GM23248 (cell line): ENCODE data around the gene EFCAB13. TPM values are rescaled to one million over a fixed set of nuclear protein-coding genes. Genes with fewer than 3 reads are reported as not detected.

ENCODE experiments used
- DNase-seq: peaks from one replicate; pipeline ENCODE4 v3.0.0-alpha.2; 2015
- H2AFZ ChIP-seq: fragments of 200-600 bp; sonication (generic); 2 replicates; pipeline ENCODE4 v1.6.1; 2016; ENCODE audit warnings: antibody characterized with exemption
- H3F3A ChIP-seq: fragments of 200-600 bp; sonication (generic); 2 replicates; pipeline ENCODE4 v1.6.1; 2016; ENCODE audit warnings: mild to moderate bottlenecking, antibody characterized with exemption, mixed run types; ENCODE audit not compliant: insufficient read depth
- H3K27ac ChIP-seq: fragments of 200-600 bp; sonication (generic); 2 replicates; pipeline ENCODE4 v1.5.1; 2016; ENCODE audit warnings: mild to moderate bottlenecking
- H3K27me3 ChIP-seq: fragments of 200-600 bp; sonication (generic); replicated peaks from 2 replicates; pipeline ENCODE4 v1.6.1; 2016; ENCODE audit warnings: mild to moderate bottlenecking; ENCODE audit not compliant: insufficient read depth
- H3K36me3 ChIP-seq: fragments of 200-600 bp; sonication (generic); 2 replicates; pipeline ENCODE4 v1.6.1; 2016; ENCODE audit warnings: low read depth, mild to moderate bottlenecking
- H3K4me1 ChIP-seq: fragments of 200-600 bp; sonication (generic); 2 replicates; pipeline ENCODE4 v1.6.1; 2016; ENCODE audit warnings: mild to moderate bottlenecking; ENCODE audit not compliant: insufficient read depth
- H3K4me2 ChIP-seq: fragments of 200-600 bp; sonication (generic); one replicate; pipeline ENCODE4 v1.6.1; 2016; ENCODE audit warnings: mild to moderate bottlenecking; ENCODE audit not compliant: unreplicated experiment
- H3K4me3 ChIP-seq: fragments of 200-600 bp; sonication (generic); 2 replicates; pipeline ENCODE4 v1.5.1; 2016; ENCODE audit warnings: mild to moderate bottlenecking
- H3K79me2 ChIP-seq: fragments of 200-600 bp; sonication (generic); 2 replicates; pipeline ENCODE4 v1.6.1; 2016; ENCODE audit warnings: mild to moderate bottlenecking; ENCODE audit not compliant: insufficient read depth
- H3K9ac ChIP-seq: fragments of 200-600 bp; sonication (generic); 2 replicates; pipeline ENCODE4 v1.6.1; 2016; ENCODE audit warnings: mild to moderate bottlenecking
- H3K9me2 ChIP-seq: fragments of 200-600 bp; sonication (generic); 2 replicates; pipeline ENCODE4 v1.6.1; 2016; ENCODE audit warnings: mixed run types, mild to moderate bottlenecking, moderate library complexity; ENCODE audit not compliant: insufficient read depth
- H3K9me3 ChIP-seq: fragments of 200-600 bp; sonication (generic); one replicate; pipeline ENCODE4 v1.6.1; 2017; ENCODE audit warnings: low read depth
- H4K20me1 ChIP-seq: fragments of 200-600 bp; sonication (generic); 2 replicates; pipeline ENCODE4 v1.6.0; 2016; ENCODE audit not compliant: insufficient read depth
- EZH2 ChIP-seq: fragments of 200-600 bp; sonication (generic); IDR thresholded peaks from 2 replicates; pipeline ENCODE4 v1.6.1; 2018; ENCODE audit warnings: antibody characterized with exemption, mild to moderate bottlenecking; ENCODE audit not compliant: insufficient read depth, poor library complexity, severe bottlenecking
- EZH2phosphoT487 ChIP-seq: fragments of 200-600 bp; sonication (generic); IDR thresholded peaks from 2 replicates; pipeline ENCODE4 v1.6.1; 2018; ENCODE audit warnings: antibody characterized with exemption, moderate library complexity, mild to moderate bottlenecking, low read depth; ENCODE audit not compliant: insufficient read depth
- WGBS, 2 experiments: methylation state at CpG; one replicate each; pipeline ENCODE4 v1.1.6; 2015 to 2017; ENCODE audit warnings: low lambda C conversion rate in 2 of 2, low coverage in 1 of 2; ENCODE audit errors: missing lambda C conversion rate in 2 of 2; 5-methylcytosine and 5-hydroxymethylcytosine counted together
- in situ Hi-C: fragments of 300-500 bp; cut with MboI; formaldehyde crosslinking; loops from 2 replicates; pipeline ENCODE4 v1.15.0; 2020
- polyA plus RNA-seq: library from polyadenylated mRNA; unstranded; fragments of >200 nt; fragmentation: Nextera tagmentation; extraction: Ambion mirVana; gene quantifications from 2 replicates; pipeline ENCODE4 v1.2.1, GENCODE V29; 2016
- total RNA-seq: library from RNA; depleted of rRNA; stranded (reverse); fragments of >200 nt; shearing (Covaris generic); gene quantifications from 2 replicates; pipeline ENCODE4 v1.2.3, GENCODE V29; 2014

Gene EFCAB13
- total and polyA plus RNA-seq, 2 experiments from 2014 or later, result 0.98 to 1.4 TPM

DNA sequence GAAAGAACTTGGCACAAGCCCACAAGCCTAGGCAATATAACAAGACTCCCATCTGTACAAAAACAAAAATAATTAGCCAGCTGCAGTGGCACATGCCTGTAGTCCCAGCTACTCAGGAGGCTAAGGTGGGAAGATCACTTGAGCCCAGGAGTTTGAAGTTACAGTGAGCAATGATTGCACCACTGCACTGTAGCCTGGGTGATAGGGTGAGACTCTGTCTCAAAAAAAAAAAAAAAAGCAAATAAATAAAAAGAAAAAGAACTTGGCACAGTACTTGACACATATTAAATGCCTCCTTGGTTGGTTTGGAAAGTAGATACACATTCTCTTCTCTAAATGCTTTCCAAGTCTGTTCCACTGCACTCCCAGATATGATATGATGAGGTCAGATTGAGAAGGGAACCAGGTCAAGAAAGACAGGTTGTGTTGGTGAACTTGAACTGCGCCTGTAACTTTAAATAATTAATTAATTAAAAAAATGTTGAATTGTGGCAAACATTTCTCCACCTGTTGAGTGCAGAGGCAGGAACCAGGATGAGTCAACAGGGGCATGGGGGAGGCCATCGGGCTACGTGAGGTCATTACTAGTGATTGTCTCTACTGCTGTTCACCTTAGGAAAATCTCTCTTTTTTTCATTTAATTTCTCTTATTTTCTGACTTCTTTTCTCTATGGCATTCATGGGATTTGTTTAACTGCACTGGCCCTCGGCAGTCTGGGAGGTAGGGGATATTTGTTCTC, 25.9 kb upstream of the EFCAB13 start:
- DNase-seq, result no peak

DNA sequence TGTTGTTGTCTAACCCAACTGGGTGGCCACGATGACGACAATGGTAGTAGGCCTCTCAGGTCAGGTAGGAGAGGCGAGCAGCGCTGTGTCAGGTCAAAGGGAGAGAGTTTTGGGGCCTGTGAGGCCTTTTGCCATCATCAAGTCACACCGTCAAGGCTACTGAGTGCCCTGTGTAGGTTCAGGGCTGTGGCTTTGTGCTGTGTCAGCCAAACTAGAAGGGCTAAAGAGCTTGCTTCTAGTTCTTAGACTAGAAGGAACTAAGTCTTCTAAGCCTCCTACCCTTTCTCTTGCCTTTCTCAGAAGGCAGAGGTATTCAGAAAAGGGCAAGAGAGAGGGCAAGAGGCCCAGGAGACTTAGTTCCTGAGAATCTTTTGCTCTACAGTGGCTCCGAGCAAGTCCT, 25.0 kb upstream of the EFCAB13 start:
- Histone ChIP-seq H3K36me3 (no peaks in the 10 kb centered on the region), H3F3A (no peaks in the 10 kb centered on the region), H3K9me2 (no peaks in the 10 kb centered on the region), H3K4me2 (no peak overlapping the region), H4K20me1 (no peaks in the 10 kb centered on the region), H3K9ac (no peak overlapping the region), H2AFZ (no peak overlapping the region), H3K4me3 (no peak overlapping the region), H3K9me3 (peaks cover 3% of the 10 kb centered on the region), H3K4me1 (peaks cover 10% of the 10 kb centered on the region; the same call in 1 of the 2 replicates), H3K27ac (no peak overlapping the region), H3K27me3 (no peaks in the 10 kb centered on the region), H3K79me2 (no peaks in the 10 kb centered on the region)
- TF ChIP-seq EZH2, result no peak
- no peak for TF ChIP-seq EZH2phosphoT487
- in situ Hi-C loops, result no loop called here
- no peak for DNase-seq
- WGBS, 2 experiments, result 97 to 99% methylated on average over 6 of the region's 6 CpGs

More for the DNA sequence above, 25.9 kb upstream of the EFCAB13 start:
- H3K27me3 ChIP-seq, result no peaks in the 10 kb centered on the region
- no peaks in the 10 kb centered on the region for H4K20me1 ChIP-seq
- H3F3A ChIP-seq, result no peaks in the 10 kb centered on the region
- no peak overlapping the region for H3K4me2 ChIP-seq
- peaks cover 3% of the 10 kb centered on the region for H3K9me3 ChIP-seq
- H2AFZ ChIP-seq, result no peak overlapping the region
- no peaks in the 10 kb centered on the region for H3K9me2 ChIP-seq
- no peak overlapping the region for H3K27ac ChIP-seq
- WGBS, 2 experiments, result 97 to 98% methylated on average over 4 of the region's 4 CpGs
- TF ChIP-seq EZH2 (no peak), EZH2phosphoT487 (no peak)
- no peaks in the 10 kb centered on the region for H3K36me3 ChIP-seq
- no peaks in the 10 kb centered on the region for H3K79me2 ChIP-seq
- H3K4me1 ChIP-seq, result peaks cover 10% of the 10 kb centered on the region; the same call in 1 of the 2 replicates
- no peak overlapping the region for H3K4me3 ChIP-seq
- in situ Hi-C loops, result no loop called here
- no peak overlapping the region for H3K9ac ChIP-seq

DNA sequence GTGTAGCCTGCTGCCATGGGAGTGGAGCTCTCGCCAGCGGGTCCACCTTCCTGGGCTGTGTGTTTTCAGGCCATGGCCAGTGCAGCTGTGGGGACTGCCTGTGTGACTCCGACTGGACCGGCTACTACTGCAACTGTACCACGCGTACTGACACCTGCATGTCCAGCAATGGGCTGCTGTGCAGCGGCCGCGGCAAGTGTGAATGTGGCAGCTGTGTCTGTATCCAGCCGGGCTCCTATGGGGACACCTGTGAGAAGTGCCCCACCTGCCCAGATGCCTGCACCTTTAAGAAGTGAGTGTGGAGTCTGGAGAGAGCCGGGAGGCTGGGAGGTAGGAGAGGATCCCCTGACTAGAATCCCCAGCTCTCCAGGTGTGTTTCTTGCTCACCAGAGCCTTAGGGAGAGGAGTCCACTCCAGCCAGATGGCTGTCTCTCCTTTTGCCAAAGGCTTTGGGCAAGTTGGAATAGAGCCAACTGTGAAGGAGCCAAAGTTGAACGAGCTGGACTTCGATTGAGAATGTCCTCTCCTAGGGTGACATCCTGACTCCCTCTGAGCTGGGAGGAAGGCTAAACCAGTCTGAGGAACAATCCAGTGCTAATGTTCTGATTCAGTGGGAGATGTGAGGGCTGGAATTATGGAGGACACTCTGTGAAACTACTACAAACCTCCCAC, 24.4 kb upstream of the EFCAB13 start:
- no peak for TF ChIP-seq EZH2
- TF ChIP-seq EZH2phosphoT487, result no peak
- Histone ChIP-seq H3K27me3 (no peaks in the 10 kb centered on the region), H3F3A (peaks cover 4% of the 10 kb centered on the region; the same call in 1 of the 2 replicates), H2AFZ (no peak overlapping the region), H4K20me1 (no peaks in the 10 kb centered on the region), H3K4me3 (no peak overlapping the region), H3K4me2 (no peak overlapping the region), H3K9me3 (peaks cover 3% of the 10 kb centered on the region), H3K4me1 (peaks cover 3% of the 10 kb centered on the region; the same call in 1 of the 2 replicates), H3K79me2 (no peaks in the 10 kb centered on the region), H3K9me2 (no peaks in the 10 kb centered on the region), H3K27ac (no peak overlapping the region), H3K9ac (no peak overlapping the region), H3K36me3 (no peaks in the 10 kb centered on the region)
- in situ Hi-C loops, result no loop called here
- WGBS, 2 experiments, result 86 to 91% methylated on average over 12 to 13 of the region's 13 CpGs
- no peak for DNase-seq

DNA sequence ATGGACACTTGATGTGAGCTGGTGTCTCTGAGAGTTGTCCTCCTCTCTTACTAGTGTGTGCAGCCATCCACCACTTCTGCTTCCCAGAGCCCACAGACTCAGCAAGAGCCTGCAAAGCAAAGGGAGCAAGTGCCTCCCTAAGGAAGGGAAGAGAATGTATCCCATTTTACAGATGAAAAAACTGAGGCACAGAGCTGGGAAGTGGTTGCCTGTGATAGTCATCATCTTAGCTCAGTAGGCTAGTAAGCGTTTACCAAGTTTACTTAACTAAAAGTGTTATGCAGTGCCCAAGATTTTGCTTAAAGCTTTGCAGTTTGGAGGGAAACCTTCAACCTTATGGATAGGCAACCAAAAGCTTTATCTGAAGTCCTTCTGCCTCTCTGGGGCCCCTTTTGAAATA, 23.0 kb upstream of the EFCAB13 start:
- Histone ChIP-seq H3K9me3 (peaks cover 3% of the 10 kb centered on the region), H3K27ac (no peak overlapping the region), H3K4me1 (peaks cover 7% of the 10 kb centered on the region), H3K9ac (no peak overlapping the region), H3K36me3 (no peaks in the 10 kb centered on the region), H3F3A (peaks cover 11% of the 10 kb centered on the region), H3K27me3 (no peaks in the 10 kb centered on the region), H3K4me3 (no peak overlapping the region), H3K4me2 (no peak overlapping the region), H3K9me2 (no peaks in the 10 kb centered on the region), H2AFZ (no peak overlapping the region), H4K20me1 (no peaks in the 10 kb centered on the region), H3K79me2 (no peaks in the 10 kb centered on the region)
- in situ Hi-C loops, result no loop called here
- TF ChIP-seq EZH2, result no peak
- TF ChIP-seq EZH2phosphoT487, result no peak
- WGBS, 2 experiments, result 97 to 100% methylated on average over 1 of the region's 1 CpG
- no peak for DNase-seq
